ENCODE results near the gene PARP12. TPM values are rescaled to one million over a fixed set of nuclear protein-coding genes. Genes with fewer than 3 reads are reported as not detected.

Gene PARP12
- total and polyA plus RNA-seq, 2 of the 8 experiments (the other 6 are each of a cell fraction or from before 2014, with no cell fraction given), result 9.0 to 21.5 TPM

- no peak for TF ChIP-seq TEAD4 (IDR thresholded peaks at IDR 0.05; ENCODE audit: low read depth, low read length)
- no peak for TF ChIP-seq SIRT6 (IDR thresholded peaks at IDR 0.05; ENCODE audit: low read length)
- TF ChIP-seq SP2 (IDR thresholded peaks at IDR 0.05; ENCODE audit: low read length), result no peak
- TF ChIP-seq MAX (IDR thresholded peaks at IDR 0.05), result no peak
Observed at GRCh38 chr7:140033779-140034363, 28.9 kb downstream of the PARP12 start (continued).

Data from H1 (cell line).